LNCaP clone FGC (cell line): ENCODE data around the gene FCGBP.
A peak's percentile ranks its signal among the peaks of the same experiment; 100 is the strongest.

ENCODE experiments used
- DNase-seq: peaks from one replicate; pipeline ENCODE4 v3.0.0-alpha.2; 2011; ENCODE audit warnings: low read depth
- H3K4me3 ChIP-seq: 2 replicates; pipeline ENCODE4 v1.5.1; 2011; ENCODE audit warnings: mild to moderate bottlenecking, low read depth, low read length, control low read depth
- TF ChIP-seq, protein P1 (sequence below): IDR thresholded peaks from 2 replicates; pipeline ENCODE4 v1.5.1; 2012; ENCODE audit warnings: mild to moderate bottlenecking; ENCODE audit not compliant: control insufficient read depth, insufficient read depth; ENCODE audit errors: extremely low read depth

Gene FCGBP

DNA sequence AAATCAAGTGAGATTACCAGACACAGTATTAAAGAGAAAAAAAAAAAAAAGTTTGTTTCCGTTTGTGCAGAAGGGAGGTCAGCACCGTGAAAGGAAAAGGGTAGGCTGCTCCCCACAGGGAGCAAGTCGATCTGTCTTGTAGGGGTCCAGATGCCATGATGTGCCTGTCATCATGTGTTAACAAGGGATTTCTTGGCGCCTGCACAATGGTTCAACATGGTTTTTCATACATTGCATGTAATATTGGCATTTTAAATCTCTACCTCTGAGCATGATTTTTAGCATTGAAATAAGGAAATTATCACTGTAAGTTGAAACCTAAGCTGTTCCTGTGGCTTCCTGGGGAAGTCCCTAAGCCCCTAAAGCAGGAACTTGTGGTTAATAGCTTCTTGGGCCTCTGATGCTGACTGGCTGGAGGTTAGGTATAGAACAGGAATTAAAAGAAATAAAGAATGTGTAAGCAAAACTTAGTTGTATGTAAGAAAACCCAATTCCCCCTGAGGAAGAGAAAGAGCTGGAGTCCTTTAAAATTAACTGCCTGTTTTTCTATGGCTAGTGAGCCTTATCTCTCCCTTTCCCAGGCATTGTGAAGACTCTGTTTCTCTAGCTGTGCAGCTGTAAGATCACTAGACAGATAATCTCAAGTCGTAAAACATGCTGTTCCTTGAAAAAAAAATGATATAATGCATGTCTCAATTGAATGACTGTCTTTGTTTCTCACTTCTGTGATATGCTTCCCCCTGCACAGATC, 7.4 kb upstream of the FCGBP start:
- DNase-seq: peak; percentile 33
- no peak overlapping the region for H3K4me3 ChIP-seq

DNA sequence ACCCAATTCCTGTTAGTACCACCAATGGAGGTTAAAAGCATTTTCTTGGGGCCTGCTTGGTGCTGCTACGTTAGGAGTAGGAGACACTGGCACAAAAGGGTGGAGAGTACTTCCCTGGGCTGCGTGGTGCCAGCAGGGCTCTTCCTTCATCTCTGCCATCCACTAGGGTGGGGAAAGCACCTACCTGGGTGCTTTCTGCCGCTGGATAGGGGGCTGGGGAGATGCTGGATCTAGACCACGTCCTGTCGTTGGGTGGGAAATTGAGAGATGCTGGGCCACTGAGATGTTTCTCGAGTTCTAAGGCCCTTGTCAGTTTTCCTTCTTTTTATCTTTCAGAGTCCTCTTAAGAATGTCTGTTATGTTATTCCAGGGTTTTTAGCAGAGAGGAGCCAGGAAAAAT, 6.7 kb upstream of the FCGBP start:
- TF ChIP-seq, protein P1, sequence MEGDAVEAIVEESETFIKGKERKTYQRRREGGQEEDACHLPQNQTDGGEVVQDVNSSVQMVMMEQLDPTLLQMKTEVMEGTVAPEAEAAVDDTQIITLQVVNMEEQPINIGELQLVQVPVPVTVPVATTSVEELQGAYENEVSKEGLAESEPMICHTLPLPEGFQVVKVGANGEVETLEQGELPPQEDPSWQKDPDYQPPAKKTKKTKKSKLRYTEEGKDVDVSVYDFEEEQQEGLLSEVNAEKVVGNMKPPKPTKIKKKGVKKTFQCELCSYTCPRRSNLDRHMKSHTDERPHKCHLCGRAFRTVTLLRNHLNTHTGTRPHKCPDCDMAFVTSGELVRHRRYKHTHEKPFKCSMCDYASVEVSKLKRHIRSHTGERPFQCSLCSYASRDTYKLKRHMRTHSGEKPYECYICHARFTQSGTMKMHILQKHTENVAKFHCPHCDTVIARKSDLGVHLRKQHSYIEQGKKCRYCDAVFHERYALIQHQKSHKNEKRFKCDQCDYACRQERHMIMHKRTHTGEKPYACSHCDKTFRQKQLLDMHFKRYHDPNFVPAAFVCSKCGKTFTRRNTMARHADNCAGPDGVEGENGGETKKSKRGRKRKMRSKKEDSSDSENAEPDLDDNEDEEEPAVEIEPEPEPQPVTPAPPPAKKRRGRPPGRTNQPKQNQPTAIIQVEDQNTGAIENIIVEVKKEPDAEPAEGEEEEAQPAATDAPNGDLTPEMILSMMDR: no peak
- no peak for DNase-seq

More for the DNA sequence above, 7.4 kb upstream of the FCGBP start:
- TF ChIP-seq, protein P1: no peak

DNA sequence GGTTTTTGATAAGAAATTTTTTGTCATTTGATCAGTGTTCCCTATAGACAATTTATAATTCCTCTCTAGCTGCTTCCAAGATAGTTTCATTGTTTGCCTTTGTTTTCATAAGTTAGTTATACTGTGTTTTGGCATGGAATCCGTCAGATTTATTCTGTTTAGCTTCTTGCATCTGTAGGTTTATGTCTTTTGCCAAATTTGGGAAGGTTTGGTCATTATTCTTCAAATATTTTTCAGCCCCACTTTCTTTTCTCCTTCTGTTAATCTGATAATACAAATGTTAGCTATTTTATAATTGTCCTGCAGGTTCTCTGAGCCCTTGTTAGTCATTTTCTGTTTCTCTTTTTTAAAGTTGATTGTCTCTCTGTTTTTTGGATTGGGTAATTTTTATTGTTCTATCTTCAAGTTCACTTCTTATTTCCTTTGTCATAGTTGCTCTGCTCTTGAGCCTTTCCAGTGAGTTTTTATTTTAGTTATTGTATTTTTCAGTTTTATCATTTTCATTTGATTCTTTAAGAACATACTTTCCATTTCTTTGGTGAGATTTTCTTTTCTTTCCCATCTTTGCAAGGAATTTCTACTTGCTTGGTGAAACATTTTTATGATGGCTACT, 5.9 kb upstream of the FCGBP start:
- no peak overlapping the region for H3K4me3 ChIP-seq
- no peak for DNase-seq
- TF ChIP-seq, protein P1: no peak

More for the DNA sequence above, 6.7 kb upstream of the FCGBP start:
- H3K4me3 ChIP-seq: no peak overlapping the region

DNA sequence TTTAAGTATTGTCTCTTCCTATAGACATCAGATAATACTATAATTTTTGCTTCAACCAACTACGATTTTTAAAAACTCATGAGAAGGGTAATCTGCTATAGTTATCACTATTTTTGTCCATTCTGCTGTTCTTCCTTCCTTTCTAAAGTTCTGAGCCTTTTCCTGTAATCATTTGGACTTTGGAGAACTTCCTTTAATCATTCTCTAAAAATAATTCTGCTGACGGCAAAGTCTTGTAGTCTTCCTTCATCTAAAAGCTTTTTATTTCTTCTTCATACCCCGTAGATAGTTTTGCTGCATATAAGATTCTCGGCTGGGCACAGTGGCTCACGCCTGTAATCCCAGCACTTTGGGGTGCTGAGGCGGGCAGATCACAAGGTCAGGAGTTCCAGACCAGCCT, 5.1 kb upstream of the FCGBP start:
- TF ChIP-seq, protein P1: no peak
- no peak overlapping the region for H3K4me3 ChIP-seq
- DNase-seq: no peak

DNA sequence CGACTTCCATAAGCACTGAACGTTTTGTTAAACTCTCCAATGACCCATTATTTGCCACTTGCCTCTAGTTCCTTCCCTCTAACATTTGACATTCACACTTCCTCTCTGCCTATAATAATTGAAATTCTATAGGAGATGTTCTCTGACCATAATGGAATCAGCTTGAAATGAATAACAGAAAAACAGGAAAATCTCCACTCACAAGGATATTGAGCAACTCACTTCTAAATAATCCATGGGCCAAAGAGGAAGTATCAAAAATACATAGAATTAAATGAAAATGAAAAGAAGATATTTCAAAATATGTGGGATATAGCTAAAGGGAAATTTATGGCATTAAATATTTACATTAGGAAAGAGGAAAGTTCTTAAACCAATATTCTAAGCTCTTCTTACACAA, 3.4 kb upstream of the FCGBP start:
- TF ChIP-seq, protein P1: no peak
- H3K4me3 ChIP-seq: no peak overlapping the region
- no peak for DNase-seq

DNA sequence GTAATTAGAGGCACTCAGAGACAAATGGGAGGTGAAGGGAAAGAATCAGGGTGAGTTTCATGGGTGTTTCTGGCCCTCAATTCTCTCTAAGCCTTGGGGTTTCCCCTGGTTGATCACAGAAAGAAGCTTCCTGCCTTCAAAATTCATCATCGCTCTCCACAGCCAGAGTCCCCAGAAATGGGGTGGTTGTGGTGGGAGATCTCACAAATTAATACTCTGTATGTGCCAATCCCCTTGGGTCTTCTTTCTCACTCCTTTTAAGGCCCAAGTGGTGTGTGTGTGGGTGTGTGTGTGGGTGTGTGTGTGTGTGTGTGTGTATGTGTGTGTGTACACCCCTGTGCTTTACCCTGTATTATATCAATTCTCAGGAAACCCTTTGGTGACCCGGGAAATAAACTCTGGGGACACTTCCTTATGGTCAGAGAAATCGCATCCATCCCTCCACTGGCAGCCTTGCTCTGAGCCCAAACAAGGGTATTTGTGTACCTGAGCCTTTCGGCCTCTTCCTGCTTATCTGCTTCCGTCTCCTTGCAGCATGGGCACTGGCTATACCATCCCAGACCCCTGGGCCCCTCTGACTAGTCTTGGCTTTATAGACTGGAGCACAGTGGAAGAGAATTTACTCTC, 2.8 kb upstream of the FCGBP start:
- TF ChIP-seq, protein P1: no peak
- H3K4me3 ChIP-seq: no peak overlapping the region
- DNase-seq: no peak
